PC-3 (cell line): ENCODE data around the gene DPP7.
"Not testable (repeated sequence)": the region's sequence is repeated elsewhere in the genome, so short reads cannot be mapped to it uniquely, and the experiment has no call there.

ENCODE experiments used
- CTCF ChIP-seq: fragments of 300-600 bp; sonication (generic); conservative IDR thresholded peaks from 2 replicates; pipeline ENCODE4 v1.5.1; 2017; ENCODE audit warnings: antibody characterized with exemption, low read depth, mild to moderate bottlenecking, low read length
- EZH2 ChIP-seq: fragments of 300-600 bp; sonication (generic); IDR thresholded peaks from one replicate; pipeline ENCODE4 v1.6.1; 2017; ENCODE audit warnings: antibody characterized with exemption, mild to moderate bottlenecking, low read length; ENCODE audit not compliant: unreplicated experiment

DNA sequence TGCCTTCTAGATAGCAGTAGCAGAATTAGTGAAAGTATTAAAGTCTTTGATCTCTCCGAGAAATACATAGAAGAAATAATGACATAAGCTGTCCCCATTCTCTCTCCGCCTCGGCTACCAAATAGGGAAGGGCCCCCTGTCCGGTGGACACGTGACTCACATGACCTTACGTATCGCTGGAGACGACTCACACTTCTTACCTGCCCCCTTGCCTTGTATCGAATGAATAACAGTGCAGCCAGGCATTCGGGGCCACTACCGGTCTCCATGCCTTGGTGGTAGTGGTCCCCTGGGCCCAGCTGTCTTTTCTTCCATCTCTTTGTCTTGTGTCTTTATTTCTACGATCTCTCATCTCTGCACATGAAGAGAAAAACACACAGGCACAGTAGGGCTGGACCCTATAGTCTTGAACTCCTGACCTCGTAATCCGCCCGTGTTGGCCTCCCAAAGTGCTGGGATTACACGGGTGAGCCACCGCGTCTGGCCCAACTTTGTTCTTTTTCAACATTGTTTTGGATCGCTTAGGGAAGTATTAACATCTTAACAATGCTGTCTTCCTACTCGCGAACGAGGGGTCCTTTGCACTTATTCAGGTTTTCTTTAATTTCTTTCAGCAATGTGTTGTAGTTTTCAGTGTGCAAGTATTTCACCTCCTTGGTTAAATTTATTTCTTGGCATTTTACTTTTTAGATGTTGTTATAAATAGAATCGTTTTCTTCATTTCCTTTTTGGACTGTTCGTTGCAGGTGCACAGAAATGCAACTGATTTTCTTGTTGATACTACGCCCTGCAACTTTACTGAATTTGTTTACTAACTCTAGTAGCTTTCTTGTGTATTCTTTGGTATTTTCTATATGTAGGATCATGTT, 7.6 kb upstream of the DPP7 start:
- TF ChIP-seq CTCF, EZH2: not testable (repeated sequence)
